ENCODE results near the gene DCTN2.

- TF ChIP-seq GATA2 (IDR thresholded peaks at IDR 0.05; ENCODE audit: low read depth, low read length): no peak
- no peak for TF ChIP-seq GATA3 (IDR thresholded peaks at IDR 0.05; ENCODE audit: low read depth, low read length)
Observed at GRCh38 chr12:57516617-57517153, 30.3 kb downstream of the DCTN2 start.

All from SH-SY5Y (cell line).